AG04450 (cell line): ENCODE results near the gene POLR1G. TPM values are rescaled to one million over a fixed set of nuclear protein-coding genes. Genes with fewer than 3 reads are reported as not detected.
A peak's percentile ranks its signal among the peaks of the same experiment; 100 is the strongest.

ENCODE experiments used
- CTCF ChIA-PET: fragments of 300-600, 350-600 bp; formaldehyde crosslinking; extraction: SDS; loops from one replicate; lab custom pipeline; 2022; ENCODE audit warnings: antibody characterized with exemption, inconsistent platforms; lab: Charles Lee
- POLR2A ChIA-PET: fragments of 350-600 bp; formaldehyde crosslinking; extraction: SDS; loops from one replicate; lab custom pipeline; 2021; ENCODE audit warnings: antibody characterized with exemption, inconsistent platforms; lab: Yijun Ruan, JAX
- DNase-seq: peaks from one replicate; pipeline ENCODE4 v3.0.0-alpha.2; 2011; ENCODE audit warnings: low read depth, low spot score
- H3K27ac ChIP-seq: one replicate; pipeline ENCODE4 v1.5.1; 2012; ENCODE audit warnings: low read depth, low read length, control low read depth
- H3K27me3 ChIP-seq: one replicate; pipeline ENCODE4 v1.6.0; 2012; ENCODE audit warnings: low read length; ENCODE audit not compliant: control insufficient read depth, insufficient read depth
- H3K4me3 ChIP-seq: 2 replicates; pipeline ENCODE4 v1.5.1; 2011; ENCODE audit warnings: mild to moderate bottlenecking, low read depth, low read length, control low read depth
- H3K9me3 ChIP-seq: 2 replicates; pipeline ENCODE4 v1.5.1; 2012; ENCODE audit warnings: low read length; ENCODE audit not compliant: control insufficient read depth, insufficient read depth
- polyA plus RNA-seq: library from polyadenylated mRNA; depleted of rRNA; stranded (reverse); fragments of >200 nt; gene quantifications from 2 replicates; pipeline ENCODE4 v1.2.3, GENCODE V29; 2011
- TF ChIP-seq, protein P1 (sequence below): IDR thresholded peaks from 2 replicates; pipeline ENCODE4 v1.5.1; 2011; ENCODE audit warnings: low read depth, low read length, control low read depth, inconsistent platforms

POLR1G gene
- polyA plus RNA-seq, 1 experiment, result 3.0 TPM

- TF ChIP-seq, protein P1, sequence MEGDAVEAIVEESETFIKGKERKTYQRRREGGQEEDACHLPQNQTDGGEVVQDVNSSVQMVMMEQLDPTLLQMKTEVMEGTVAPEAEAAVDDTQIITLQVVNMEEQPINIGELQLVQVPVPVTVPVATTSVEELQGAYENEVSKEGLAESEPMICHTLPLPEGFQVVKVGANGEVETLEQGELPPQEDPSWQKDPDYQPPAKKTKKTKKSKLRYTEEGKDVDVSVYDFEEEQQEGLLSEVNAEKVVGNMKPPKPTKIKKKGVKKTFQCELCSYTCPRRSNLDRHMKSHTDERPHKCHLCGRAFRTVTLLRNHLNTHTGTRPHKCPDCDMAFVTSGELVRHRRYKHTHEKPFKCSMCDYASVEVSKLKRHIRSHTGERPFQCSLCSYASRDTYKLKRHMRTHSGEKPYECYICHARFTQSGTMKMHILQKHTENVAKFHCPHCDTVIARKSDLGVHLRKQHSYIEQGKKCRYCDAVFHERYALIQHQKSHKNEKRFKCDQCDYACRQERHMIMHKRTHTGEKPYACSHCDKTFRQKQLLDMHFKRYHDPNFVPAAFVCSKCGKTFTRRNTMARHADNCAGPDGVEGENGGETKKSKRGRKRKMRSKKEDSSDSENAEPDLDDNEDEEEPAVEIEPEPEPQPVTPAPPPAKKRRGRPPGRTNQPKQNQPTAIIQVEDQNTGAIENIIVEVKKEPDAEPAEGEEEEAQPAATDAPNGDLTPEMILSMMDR, result no peak
- DNase-seq, result no peak
- CTCF ChIA-PET, result no interaction called here
- Histone ChIP-seq H3K27me3 (no peaks in the 10 kb centered on the region), H3K4me3 (peak overlapping the region; percentile 15), H3K27ac (no peak overlapping the region), H3K9me3 (no peaks in the 10 kb centered on the region; the same call in 1 of the 2 replicates)
- POLR2A ChIA-PET, result no interaction called here
These were observed 37.6 kb upstream of the POLR1G start for GRCh38 chr19:45368737-45369340.

- Histone ChIP-seq H3K27ac (peak within 1 kb of the TSS; percentile 73), H3K27me3 (no peaks in the 10 kb centered on the region), H3K9me3 (no peaks in the 10 kb centered on the region; the same call in 1 of the 2 replicates), H3K4me3 (peak within 1 kb of the TSS; percentile 78)
- ChIA-PET CTCF (no interaction called here), POLR2A (interaction anchor here (0.7 kb wide), 1 partner anchor 41 kb away, joined by 4 read pairs; no protein-coding TSS in a partner anchor)
- DNase-seq, result peak; percentile 98
- TF ChIP-seq, protein P1, result no peak
These were observed 35.8 kb upstream of the POLR1G start, which contains the start of gene ERCC2 for GRCh38 chr19:45370410-45371204. ERCC2 (minus strand) TSS chr19:45370573; CDS start chr19:45370540, 33 bp downstream.

DNA sequence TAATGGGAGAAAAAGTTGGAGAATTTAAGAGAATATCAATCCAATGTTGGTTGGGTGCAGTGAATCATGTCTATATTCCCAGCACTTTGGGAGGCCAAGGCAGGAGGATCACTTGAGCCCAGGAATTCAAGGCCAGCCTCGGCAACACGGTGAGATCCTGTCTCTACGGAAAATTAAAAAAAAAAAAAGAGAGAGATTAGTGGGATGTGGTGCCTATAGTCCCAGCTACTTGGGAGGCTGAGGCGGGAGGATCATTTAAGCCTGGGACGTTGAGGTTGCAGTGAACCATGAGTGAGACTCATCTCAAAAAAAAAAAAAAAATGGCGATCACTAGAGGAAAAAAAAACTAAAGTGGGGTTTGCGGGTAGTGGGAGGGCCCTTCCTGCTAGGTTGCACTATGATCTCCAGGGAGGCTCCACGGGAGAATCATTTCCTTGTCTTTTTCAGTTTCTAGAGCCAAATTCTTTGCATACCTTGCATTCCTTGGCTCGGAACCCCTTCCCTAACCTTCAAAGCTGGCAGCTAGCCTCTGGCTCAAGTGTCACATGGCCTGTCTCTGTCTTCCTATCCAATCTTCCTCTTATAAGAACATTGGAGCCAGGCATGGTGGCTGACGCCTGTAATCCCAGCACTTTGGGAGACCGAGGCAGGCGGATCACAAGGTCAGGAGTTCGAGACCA is 30.3 kb upstream of the POLR1G start:
- TF ChIP-seq, protein P1, result no peak
- Histone ChIP-seq H3K27ac (peak overlapping the region; percentile 87), H3K9me3 (no peaks in the 10 kb centered on the region; the same call in 1 of the 2 replicates), H3K4me3 (no peak overlapping the region), H3K27me3 (no peaks in the 10 kb centered on the region)
- POLR2A ChIA-PET, result interaction anchor here (0.7 kb wide), 3 partner anchors 96 to 528 kb away, joined by 3 to 7 read pairs (median 6); no protein-coding TSS in a partner anchor
- CTCF ChIA-PET, result interaction anchor here (0.7 kb wide), 2 partner anchors 64 to 342 kb away, joined by 3 to 8 read pairs; no protein-coding TSS in a partner anchor
- peak; percentile 85 for DNase-seq

- no peaks in the 10 kb centered on the region for H3K27me3 ChIP-seq
- H3K27ac ChIP-seq, result peak overlapping the region; percentile 31
- no peaks in the 10 kb centered on the region; the same call in 1 of the 2 replicates for H3K9me3 ChIP-seq
- no peak for DNase-seq
- ChIA-PET POLR2A (no interaction called here), CTCF (interaction anchor here (0.6 to 1.3 kb wide), 2 partner anchors 58 to 99 kb away, joined by 3 to 4 read pairs; no protein-coding TSS in a partner anchor)
- TF ChIP-seq, protein P1, result no peak
- no peak overlapping the region for H3K4me3 ChIP-seq
These were observed 26.3 kb upstream of the POLR1G start for GRCh38 chr19:45380107-45380506.
